Skeletal muscle cell (primary cell): ENCODE measurements around the gene CIB4.

Experiments used
- DNase-seq: peaks from one replicate; pipeline ENCODE4 v3.0.0-alpha.2; 2010; ENCODE audit warnings: low read depth
- H3K4me3 ChIP-seq: 2 replicates; pipeline ENCODE4 v1.5.1; 2011; ENCODE audit warnings: low read depth, mild to moderate bottlenecking, control low read depth, low read length, moderate library complexity

CIB4 gene

GRCh38 chr2:26540961-26541360 lies 100.2 kb downstream of the CIB4 start:
- no peak for DNase-seq

GRCh38 chr2:26540306-26540705 lies 100.9 kb downstream of the CIB4 start:
- DNase-seq = no peak
- H3K4me3 ChIP-seq = no peak overlapping the region

More at GRCh38 chr2:26540961-26541360, 100.2 kb downstream of the CIB4 start:
- no peak overlapping the region for H3K4me3 ChIP-seq

GRCh38 chr2:26537826-26538475 lies 103.2 kb downstream of the CIB4 start:
- H3K4me3 ChIP-seq = no peak overlapping the region
- DNase-seq = no peak

DNA sequence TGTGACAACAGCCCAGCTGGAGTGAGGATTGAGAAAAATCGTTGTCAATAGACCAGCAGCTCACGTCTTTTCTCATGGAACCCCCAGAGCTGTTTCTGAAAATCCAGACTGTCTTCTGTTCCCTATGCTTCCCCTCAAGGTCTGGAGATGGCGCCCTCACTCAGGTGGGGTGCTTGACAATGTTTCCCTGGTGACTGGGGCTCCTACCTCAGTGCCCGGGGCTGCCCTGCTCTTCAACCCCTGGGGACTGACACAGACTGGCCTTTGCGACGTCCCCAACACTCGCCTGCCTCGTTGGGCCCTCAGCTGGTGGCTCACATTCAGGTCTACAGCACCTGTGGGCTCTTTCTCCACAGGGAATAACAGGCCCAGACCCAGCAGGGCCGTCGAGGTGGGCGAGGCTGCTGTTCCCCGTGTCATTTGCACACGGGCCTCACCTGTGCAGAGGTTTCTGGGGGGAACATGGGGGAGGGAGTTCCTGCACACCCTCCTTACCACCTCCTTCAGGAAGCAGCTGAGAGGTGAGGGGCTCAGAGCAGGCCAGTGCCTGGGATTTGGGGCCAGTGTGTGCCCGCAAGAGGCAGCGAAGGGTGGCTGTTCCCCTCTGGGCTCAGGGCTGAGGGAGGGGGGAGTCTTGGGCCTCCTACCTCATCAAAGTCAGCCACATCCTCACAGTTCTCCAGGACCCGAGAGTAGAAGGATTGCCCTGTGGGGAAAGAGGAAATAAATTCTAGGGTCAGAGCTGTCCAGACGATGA lies 103.9 kb downstream of the CIB4 start:
- DNase-seq = no peak
- H3K4me3 ChIP-seq = no peak overlapping the region

DNA sequence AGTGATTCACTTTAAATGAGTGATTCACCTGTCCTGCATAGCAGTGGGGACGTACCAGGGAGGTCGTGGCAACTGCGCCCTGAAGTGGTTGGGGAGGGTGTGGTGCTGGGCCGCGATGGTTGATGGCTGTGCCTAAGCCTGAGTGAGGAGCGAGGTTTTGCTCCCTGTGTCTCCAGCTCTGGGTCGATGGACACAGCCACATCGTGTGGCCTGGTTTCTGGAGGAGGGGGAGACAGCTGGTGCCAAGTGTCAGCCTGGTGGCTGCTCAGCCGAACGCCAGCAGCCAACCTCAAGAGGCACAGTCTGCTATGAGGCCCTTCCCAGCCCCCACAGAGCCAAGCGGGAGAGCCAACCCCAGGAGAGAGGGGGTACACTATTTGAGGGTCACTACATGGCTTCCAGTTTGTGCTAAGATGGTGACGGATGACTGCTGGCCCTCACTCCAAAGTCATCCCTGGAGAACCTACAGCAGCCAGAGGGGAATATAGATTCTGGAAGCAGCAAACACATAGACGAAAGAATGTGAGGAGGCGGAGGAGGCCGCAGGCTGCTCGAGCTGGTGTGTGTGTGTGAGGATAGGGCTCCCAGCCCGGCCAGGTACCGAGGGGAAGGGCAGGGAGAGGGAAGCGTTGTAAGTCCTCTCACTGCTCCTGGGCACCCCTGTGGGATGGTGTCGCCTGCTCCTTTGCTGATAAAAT lies 104.6 kb downstream of the CIB4 start:
- no peak for DNase-seq
- no peak overlapping the region for H3K4me3 ChIP-seq

DNA sequence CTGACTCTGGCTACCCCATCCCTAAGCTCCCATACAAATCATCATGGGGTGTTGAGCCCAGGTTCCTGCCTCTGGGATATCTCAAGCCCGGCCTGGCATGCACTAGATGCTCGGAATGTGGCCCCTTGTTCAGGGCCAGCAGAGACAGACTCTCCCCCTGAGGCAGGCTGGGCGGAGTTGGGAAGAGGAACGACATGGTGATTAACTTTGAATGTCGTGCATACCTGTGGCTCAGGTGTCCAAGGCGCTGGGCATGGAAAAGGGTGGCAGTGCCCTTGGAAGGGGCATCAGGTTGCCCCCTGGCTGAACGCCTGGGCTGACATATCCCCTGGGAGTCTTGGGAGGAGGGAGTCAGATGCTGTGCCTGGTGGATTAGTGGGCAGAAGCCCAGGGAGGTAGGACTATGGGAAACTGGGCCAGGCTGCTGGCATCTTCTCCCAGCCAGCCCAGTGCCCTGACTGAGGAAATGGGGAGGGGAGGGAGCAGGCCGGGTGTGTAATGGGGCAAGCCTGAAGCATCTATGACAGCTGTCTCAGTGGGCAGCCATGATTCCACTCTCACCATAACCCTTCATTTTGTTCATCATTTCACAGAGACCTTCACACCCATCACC lies 105.4 kb downstream of the CIB4 start:
- no peak overlapping the region for H3K4me3 ChIP-seq

GRCh38 chr2:26534865-26535662 lies 106.1 kb downstream of the CIB4 start:
- no peak for DNase-seq
- H3K4me3 ChIP-seq = no peak overlapping the region

More for the DNA sequence above, 105.4 kb downstream of the CIB4 start:
- no peak for DNase-seq

DNA sequence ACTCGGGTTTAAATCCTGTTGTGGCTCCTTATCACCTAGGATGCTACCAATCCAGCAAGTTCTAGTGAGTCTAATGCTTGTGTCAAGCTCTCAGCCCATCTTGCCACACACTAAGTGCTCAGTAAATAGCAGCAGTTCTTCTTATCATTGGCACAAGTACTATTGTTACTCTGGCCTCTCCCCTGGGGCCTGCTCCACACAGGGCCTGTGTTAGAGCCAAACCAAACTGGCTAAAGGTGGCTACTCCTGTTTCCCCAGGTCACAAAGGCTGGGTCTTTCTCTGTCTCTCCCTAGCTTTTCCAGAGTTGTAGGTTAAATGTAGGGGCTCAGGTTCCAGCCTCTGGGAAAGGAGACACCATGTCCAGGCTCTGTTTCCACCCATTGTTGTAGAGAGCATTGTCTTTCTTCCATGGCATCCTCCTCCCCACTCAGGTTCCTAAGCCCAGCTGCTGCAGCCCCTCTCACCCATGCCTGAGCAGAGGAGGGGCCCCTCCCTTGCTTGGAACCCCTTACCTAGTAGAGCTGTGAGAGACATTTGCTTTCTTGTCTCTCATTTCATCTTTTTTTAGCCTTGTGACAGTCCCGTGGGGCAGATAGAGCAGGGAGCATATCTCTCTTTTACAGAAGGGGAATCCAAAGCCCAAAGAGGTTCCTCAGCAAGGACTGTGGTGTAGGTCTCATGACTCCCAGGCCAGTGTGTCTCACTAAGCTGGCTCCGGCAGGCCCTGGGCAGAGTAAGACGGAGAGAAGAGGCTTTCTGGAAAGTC lies 106.9 kb downstream of the CIB4 start:
- no peak for DNase-seq

DNA sequence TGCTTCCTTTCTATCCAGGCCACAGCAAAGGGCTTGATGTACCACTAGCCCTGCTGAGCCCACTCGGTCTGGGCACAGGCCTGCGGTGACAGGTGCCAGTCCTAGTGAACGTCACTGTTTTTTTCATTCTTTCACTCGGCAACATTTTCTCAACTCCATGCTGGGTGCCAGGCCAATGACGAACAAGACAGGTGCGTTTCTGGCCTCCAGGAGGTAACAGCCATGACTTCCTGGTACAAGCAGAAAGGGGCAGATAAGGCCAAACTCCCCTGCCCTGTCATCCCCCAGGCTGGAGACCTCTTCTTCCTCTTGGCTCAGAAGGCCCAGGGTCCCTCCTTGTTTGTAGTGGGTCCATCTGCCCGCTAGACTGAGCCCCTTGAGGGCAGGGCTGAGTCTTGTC lies 107.5 kb downstream of the CIB4 start:
- no peak overlapping the region for H3K4me3 ChIP-seq
- DNase-seq = no peak

More for the DNA sequence above, 106.9 kb downstream of the CIB4 start:
- H3K4me3 ChIP-seq = no peak overlapping the region

- no peak overlapping the region for H3K4me3 ChIP-seq
- no peak for DNase-seq
These were observed 108.6 kb downstream of the CIB4 start for GRCh38 chr2:26532301-26533250.
